CD4-positive, alpha-beta T cell treated with Interleukin-4 for 1 hour (primary cell): ENCODE results near the gene TYW1B.
"Not testable (repeated sequence)": the region's sequence is repeated elsewhere in the genome, so short reads cannot be mapped to it uniquely, and the experiment has no call there.

Experiments
- DNase-seq, 2 donors: peaks; one replicate each; pipeline ENCODE4 v3.0.0-alpha.2; 2020 to 2022

TYW1B gene

GRCh38 chr7:72816370-72817157 lies 11.4 kb downstream of the TYW1B start:
- not testable (repeated sequence) for DNase-seq

- DNase-seq = peak in 1 of 2 donors; percentile 26
Observed at GRCh38 chr7:72810437-72810836, 17.6 kb downstream of the TYW1B start.

DNA sequence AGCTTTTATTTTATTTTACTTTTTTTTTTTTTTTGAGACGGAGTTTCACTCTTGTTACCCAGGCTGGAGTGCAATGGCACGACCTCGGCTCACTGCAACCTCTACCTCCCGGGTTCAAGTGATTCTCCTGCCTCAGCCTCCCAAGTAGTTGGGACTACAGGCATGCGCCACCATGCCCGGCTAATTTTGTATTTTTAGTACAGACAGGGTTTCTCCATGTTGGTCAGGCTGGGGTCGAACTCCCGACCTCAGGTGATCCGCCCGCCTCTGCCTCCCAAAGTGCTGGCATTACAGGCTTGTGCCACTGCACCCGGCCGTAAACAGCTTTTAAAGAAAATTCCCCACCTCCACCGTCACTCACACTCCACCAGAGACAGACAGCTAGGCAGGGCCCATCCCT lies 19.5 kb downstream of the TYW1B start:
- DNase-seq = not testable (repeated sequence)

DNA sequence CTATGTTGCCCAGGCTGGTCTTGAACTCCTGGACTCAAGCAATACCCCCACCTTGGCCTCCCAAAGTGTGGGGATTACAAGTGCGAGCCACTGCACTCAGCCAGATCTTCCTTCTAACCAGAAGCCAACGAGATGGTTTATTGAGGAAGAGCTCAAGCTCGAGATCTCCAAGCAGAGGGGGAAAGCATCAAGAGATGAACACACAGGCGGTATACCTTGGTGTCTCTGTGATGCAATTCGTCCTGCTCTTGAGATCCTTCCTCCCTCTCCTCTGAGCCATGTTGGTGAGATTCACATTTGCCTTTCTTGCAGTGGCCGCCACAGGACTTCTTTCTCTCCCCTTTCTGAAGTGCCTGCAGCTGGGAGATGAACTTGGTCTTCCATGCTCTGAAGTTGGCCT lies 21.1 kb downstream of the TYW1B start:
- not testable (repeated sequence) for DNase-seq

DNA sequence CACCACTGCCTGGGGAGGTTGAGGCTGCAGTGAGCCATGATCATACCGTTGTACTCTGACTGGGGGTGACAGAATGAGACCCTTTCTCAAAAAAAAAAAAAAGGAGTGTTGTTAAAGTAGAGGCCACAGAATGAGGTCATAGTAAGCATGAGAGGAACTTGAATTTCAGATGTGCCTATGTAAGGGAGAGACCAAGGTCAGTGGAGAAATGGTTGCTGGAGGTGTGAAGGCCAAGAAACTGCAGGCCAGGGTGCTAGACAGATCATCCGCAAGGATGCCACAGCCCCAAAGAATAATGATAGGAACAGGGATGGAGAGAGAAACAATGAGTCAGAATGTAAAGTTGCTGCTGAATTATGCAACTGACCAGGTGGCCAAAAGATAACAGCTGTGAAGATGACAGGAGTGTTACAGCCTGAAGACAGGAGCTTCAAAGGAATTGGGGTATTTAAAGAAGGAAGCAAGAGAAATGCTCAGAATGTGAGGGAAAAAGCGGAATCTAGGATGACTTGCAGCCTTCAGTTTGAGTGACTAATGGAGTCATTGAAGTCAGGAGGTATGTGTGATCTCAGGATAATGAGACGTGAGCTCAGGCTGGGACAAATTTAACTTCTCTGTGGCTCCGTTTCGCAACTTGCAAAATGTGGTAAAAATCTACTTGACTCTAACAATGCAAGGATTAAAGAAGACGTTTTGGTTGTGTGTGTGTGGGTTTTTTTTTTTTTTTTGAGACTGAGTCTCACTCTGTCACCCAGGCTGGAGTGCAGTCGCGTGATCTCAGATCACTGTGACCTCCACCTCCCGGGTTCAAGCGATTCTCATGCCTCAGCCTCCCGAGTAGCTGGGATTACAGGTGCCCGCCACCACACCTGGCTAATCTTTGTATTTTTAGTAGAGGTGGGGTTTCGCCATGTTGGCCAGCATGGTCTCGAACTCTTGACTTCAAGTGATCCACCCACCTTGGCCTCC lies 22.2 kb downstream of the TYW1B start:
- DNase-seq = peak in 1 of 2 donors; percentile 59

GRCh38 chr7:72803778-72804177 lies 24.2 kb downstream of the TYW1B start:
- not testable (repeated sequence) for DNase-seq

GRCh38 chr7:72801564-72801963 lies 26.4 kb downstream of the TYW1B start:
- DNase-seq = not testable (repeated sequence)

GRCh38 chr7:72795401-72795800 lies 32.6 kb downstream of the TYW1B start:
- DNase-seq = not testable (repeated sequence)

- no peak for DNase-seq
Observed at GRCh38 chr7:72793791-72794190, 34.2 kb downstream of the TYW1B start.

DNA sequence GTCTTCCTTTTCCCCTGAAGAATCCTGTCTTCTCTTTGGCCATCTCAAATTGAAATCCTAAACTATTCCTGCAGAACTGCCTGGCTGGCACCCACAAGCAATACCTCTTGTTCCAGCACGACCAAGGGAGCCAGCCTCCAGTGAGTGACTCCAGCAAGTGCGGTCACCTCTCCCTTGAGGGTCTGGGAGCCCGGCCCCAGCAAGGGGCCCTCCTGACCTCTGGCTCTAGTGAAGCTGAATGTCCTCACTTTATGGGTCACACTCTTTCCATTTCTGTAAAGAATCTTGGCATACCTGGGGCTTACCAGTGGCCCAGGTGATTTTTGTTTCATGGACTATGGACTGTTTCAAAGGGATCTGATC lies 37.3 kb downstream of the TYW1B start:
- not testable (repeated sequence) for DNase-seq

DNA sequence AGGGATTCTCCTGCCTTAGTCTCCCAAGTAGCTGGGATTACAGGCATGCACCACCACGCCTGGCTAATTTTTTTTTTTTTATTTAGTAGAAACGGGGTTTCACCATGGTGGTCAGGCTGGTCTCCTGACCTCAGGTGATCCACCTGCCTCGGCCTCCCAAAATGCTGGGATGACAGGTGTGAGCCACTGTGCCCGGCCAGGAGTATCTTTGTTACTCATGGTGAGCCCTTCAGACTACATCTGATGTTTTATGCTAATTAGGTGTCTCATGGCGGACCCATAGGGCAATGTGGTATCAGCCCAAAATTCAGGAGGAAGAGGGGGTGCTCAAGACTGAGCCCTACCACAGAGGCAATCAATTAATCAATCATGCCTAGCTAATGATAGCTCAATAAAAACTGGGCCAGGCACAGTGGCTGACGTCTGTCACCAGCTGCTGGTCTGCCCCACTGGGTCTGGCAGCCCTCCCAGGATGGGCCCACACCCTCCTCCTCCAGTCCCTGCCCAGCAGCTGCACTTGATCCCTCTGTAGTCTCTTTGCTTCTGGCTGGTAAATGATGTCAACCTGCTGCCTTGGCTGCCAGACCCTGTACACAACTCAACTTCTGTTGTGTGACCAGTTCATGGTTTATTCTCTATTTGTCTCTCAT lies 37.8 kb downstream of the TYW1B start:
- DNase-seq = not testable (repeated sequence)

GRCh38 chr7:72785166-72785955 lies 42.6 kb downstream of the TYW1B start:
- DNase-seq = no peak

DNA sequence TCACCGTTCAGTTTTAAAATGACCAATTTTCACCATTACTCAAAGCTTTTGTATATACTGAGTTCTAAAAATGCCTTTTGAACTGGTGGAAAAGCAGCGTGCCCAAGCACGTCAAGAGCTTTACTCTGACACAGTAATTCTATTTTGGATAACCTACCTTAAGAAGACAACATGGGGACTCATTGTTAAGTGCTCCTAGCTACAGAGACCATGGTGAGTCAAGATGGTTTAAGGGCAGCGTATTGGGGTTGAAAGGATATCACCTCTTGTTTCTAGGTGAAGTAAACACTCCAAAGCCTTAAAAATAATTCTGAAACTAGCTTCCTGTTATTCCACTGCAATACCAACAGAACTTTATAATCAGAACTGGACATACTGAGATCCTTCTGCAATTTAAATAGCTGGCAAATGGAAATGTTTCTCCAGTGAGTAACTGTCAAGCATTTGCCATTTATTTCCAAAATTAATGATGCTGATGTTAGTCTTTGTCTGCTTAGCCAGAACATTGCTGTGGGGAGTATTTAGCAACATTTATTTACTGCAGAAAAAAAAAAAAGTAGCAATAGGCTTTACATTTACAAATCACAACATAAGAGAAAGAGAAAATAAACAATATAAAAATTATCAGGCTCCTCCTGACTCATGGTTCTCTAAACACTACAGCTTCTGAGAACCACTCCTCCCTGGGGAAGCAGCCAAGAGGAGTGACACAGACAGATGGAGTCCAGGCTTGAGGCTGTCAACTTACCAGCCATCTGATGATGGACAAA lies 44.2 kb downstream of the TYW1B start:
- not testable (repeated sequence) for DNase-seq

GRCh38 chr7:72781631-72782030 lies 46.4 kb downstream of the TYW1B start:
- DNase-seq = no peak

- DNase-seq = no peak
Observed at GRCh38 chr7:72781161-72781560, 46.8 kb downstream of the TYW1B start.

DNA sequence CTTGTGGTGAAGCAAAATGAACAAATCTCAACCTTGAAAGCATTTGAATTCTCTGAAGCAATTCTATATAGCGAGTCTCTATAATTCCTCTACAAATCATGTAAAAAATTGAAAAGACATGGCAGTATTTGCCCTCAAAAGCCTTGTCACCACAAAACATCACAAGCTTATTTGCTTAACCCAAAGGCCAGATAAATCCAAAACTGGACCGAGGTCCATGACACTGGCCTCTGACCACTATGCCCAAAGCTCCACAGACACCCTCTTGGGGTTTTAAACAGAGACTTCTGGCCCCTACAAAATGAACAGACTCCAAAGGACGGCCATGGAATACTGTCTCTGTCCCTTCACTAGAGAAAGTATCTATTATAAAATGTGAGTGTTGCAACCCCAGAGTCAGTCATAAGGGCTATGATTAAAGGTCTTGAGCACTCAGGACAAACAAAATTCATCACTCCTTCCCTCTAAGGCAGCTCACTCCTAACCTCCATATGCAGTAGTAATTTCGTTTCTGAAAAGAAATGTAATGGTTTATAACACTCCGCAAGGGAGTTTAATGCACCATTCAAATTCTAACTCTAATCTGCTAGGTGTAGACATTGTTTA lies 47.6 kb downstream of the TYW1B start:
- not testable (repeated sequence) for DNase-seq

GRCh38 chr7:72777167-72777566 lies 50.8 kb downstream of the TYW1B start:
- DNase-seq = not testable (repeated sequence)

- not testable (repeated sequence) for DNase-seq
Observed at GRCh38 chr7:72772627-72773026, 55.4 kb downstream of the TYW1B start.

DNA sequence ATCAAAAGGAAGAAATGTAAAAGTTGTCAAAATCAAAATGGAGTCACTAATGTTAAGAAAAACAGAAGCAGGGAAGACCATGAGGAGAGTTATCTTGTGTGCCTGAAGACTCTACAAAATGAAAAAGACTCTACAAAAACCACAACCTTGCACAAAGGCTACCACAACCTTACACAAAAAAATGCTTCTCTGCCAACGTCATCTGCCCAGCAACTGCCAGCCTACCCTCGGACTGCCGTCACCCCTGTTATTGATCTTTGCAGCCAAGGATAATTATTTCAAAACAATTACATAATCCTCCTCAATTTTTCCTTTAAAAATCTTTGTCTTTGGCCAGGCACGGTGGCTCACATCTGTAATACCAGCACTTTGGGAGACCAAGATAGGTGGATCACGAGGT lies 61.0 kb downstream of the TYW1B start:
- DNase-seq = not testable (repeated sequence)

DNA sequence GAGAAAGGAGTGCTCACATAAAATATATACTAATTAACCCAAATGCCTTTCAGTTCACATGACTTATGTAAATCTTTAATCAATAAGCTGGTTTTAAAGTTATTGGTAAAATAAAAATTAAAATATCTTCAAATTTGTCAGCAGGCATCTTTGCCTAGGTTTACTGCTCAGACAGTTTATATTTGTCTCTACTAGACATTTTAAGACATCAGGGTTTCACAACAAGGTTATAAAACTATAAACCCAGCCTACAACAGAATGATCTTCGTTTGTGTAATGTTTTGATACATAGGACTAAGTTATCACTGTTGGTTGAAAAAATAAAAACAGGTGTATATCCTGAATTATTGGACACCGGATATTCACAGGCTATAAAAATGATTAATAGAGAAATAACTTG lies 67.4 kb downstream of the TYW1B start:
- DNase-seq = no peak

DNA sequence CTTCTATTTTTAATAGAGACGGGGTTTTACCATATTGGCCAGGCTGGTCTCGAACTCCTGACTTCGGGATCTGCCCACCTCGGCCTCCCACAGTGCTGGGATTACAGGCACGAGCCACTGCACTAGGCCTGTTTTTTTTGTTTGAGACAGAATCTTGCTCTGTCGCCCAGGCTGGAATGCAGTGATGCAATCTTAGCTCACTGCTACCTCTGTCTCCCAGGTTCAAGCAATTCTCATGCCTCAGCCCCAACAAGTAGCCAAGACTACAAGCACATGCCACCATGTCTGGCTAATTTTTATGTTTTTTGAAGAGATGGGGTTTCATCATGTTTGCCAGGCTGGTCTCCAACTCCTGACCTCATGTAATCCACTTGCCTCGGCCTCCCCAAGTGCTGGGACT lies 73.7 kb downstream of the TYW1B start:
- DNase-seq = no peak
